Measurements from ENCODE around the gene FRY.

GRCh38 chr13:32126278-32126677 is 94.7 kb downstream of the FRY start:
- TF ChIP-seq POLR2AphosphoS5 (IDR thresholded peaks at IDR 0.05; ENCODE audit: borderline replicate concordance, low read depth, low read length) (no peak), EZH2 (IDR thresholded peaks at IDR 0.05) (no peak), FOXP2 (optimal IDR thresholded peaks at IDR 0.05; ENCODE audit: control extremely low read depth, extremely low read length, insufficient read depth) (no peak)
